GM12878 (cell line): ENCODE measurements around the gene RHEB. TPM values are rescaled to one million over a fixed set of nuclear protein-coding genes. Genes with fewer than 3 reads are reported as not detected.

Experiments
- ATAC-seq: fragments of 200-7000 bp; cut with Tn5 transposase; 3 replicates; pipeline ENCODE4 v1.9.1; 2020; ENCODE audit warnings: mild to moderate bottlenecking, moderate library complexity
- Bru-seq: library from RNA; stranded (reverse); fragments of 400-500 nt; gene quantifications from one replicate; lab custom pipeline; 2021; lab: Mats Ljungman, UMichigan
- BruChase-seq, 2 experiments: library from RNA; stranded (reverse); fragments of 400-500 nt; gene quantifications; one replicate each; lab custom pipeline; 2021; lab: Mats Ljungman, UMichigan
- BruUV-seq: library from RNA; stranded (reverse); fragments of 400-500 nt; replicated peaks from 2 replicates; lab custom pipeline; 2021; lab: Mats Ljungman, UMichigan
- CTCF ChIA-PET: fragments of 300-600 bp; sonication (Branson Sonifier 250); formaldehyde crosslinking; extraction: SDS; loops from one replicate; lab custom pipeline; 2021; ENCODE audit warnings: inconsistent platforms; lab: Yijun Ruan, JAX
- POLR2A ChIA-PET: fragments of 350-600 bp; formaldehyde crosslinking; extraction: SDS; loops from one replicate; lab custom pipeline; 2021; ENCODE audit warnings: inconsistent platforms; lab: Charles Lee
- RAD21 ChIA-PET: fragments of 300-600 bp; sonication (Branson Sonifier 250); formaldehyde crosslinking; loops from one replicate; lab custom pipeline; 2023; ENCODE audit warnings: antibody characterized with exemption; ENCODE audit not compliant: unreplicated experiment; lab: Charles Lee
- SMC1A ChIA-PET: fragments of 300-600 bp; sonication (Branson Sonifier 250); formaldehyde crosslinking; loops from one replicate; lab custom pipeline; 2023; ENCODE audit not compliant: unreplicated experiment, uncharacterized antibody; lab: Charles Lee
- DNase-seq: peaks from one replicate; pipeline ENCODE4 v3.0.0-alpha.2; 2011; ENCODE audit warnings: low read depth, low spot score
- FAIRE-seq: peaks from 3 replicates; lab custom pipeline; 2011; peaks lifted over from hg19 to GRCh38; lab: Jason Lieb, UNC
- H2AFZ ChIP-seq: 2 replicates; pipeline ENCODE4 v1.6.0; 2011; ENCODE audit warnings: low read depth, low read length, control low read depth; ENCODE audit not compliant: control insufficient read depth
- H3K27ac ChIP-seq: 2 replicates; pipeline ENCODE4 v1.5.1; 2011; ENCODE audit warnings: control low read depth; ENCODE audit not compliant: control insufficient read depth, insufficient read depth
- H3K27me3 ChIP-seq, 2 experiments: replicated peaks in 1 of 2; 2 replicates each; pipeline versions ENCODE4 v1.6.0 to v1.6.1; 2011; ENCODE audit warnings: low read length in 1 of 2; ENCODE audit not compliant: control insufficient read depth in 2 of 2, insufficient read depth in 2 of 2
- H3K36me3 ChIP-seq, 2 experiments: 2 replicates each; pipeline ENCODE4 v1.5.1; 2011; ENCODE audit warnings: low read length in 1 of 2; ENCODE audit not compliant: control insufficient read depth in 2 of 2, insufficient read depth in 2 of 2
- H3K4me1 ChIP-seq: 2 replicates; pipeline ENCODE4 v1.6.1; 2011; ENCODE audit warnings: mild to moderate bottlenecking, low read length, moderate library complexity, mixed read lengths; ENCODE audit not compliant: control insufficient read depth, insufficient read depth
- H3K4me2 ChIP-seq: 2 replicates; pipeline ENCODE4 v1.6.0; 2011; ENCODE audit warnings: control low read depth; ENCODE audit not compliant: control insufficient read depth, insufficient read depth
- H3K4me3 ChIP-seq: fragments of 200-600 bp; sonication (generic); 2 replicates; pipeline ENCODE4 v1.5.1; 2016
- H3K79me2 ChIP-seq: 2 replicates; pipeline ENCODE4 v1.6.0; 2011; ENCODE audit warnings: low read length; ENCODE audit not compliant: control insufficient read depth, insufficient read depth
- H3K9ac ChIP-seq: 2 replicates; pipeline ENCODE4 v1.8.0; 2011; ENCODE audit warnings: low read length, control low read depth, mixed read lengths; ENCODE audit not compliant: control insufficient read depth, insufficient read depth
- H3K9me3 ChIP-seq: replicated peaks from 3 replicates; pipeline ENCODE4 v1.5.1; 2011; ENCODE audit warnings: mild to moderate bottlenecking, low read length; ENCODE audit not compliant: control insufficient read depth, insufficient read depth
- H4K20me1 ChIP-seq: 2 replicates; pipeline ENCODE4 v1.6.0; 2011; ENCODE audit not compliant: control insufficient read depth, insufficient read depth
- BHLHE40 ChIP-seq, 2 experiments: fragments of 450-650 bp in 1 of 2; IDR thresholded peaks; 2 replicates each; pipeline ENCODE4 v1.6.1; 2011 to 2017; ENCODE audit warnings: low read depth in 2 of 2, borderline replicate concordance in 1 of 2, improper control_type of control experiment in 1 of 2, low read length in 1 of 2, mild to moderate bottlenecking in 1 of 2
- CREM ChIP-seq: IDR thresholded peaks from 2 replicates; pipeline ENCODE4 v1.6.1; 2014; ENCODE audit warnings: antibody characterized with exemption, low read depth
- EP300 ChIP-seq, 2 experiments: fragments of 150-350 bp in 1 of 2; IDR thresholded peaks; 2 replicates each; pipeline ENCODE4 v1.6.1; 2011 to 2012; ENCODE audit warnings: low read depth in 2 of 2, low read length in 2 of 2, borderline replicate concordance in 1 of 2, improper control_type of control experiment in 1 of 2, inconsistent platforms in 1 of 2; ENCODE audit not compliant: control insufficient read depth in 1 of 2
- HCFC1 ChIP-seq: fragments of 150-350 bp; IDR thresholded peaks from 2 replicates; pipeline ENCODE4 v1.6.1; 2014; ENCODE audit warnings: low read length
- HDGF ChIP-seq: fragments of 450-650 bp; IDR thresholded peaks from 2 replicates; pipeline ENCODE4 v1.6.1; 2016; ENCODE audit warnings: antibody characterized with exemption
- RAD51 ChIP-seq: fragments of 450-650 bp; IDR thresholded peaks from 2 replicates; pipeline ENCODE4 v1.6.1; 2016; ENCODE audit warnings: moderate library complexity, mild to moderate bottlenecking, inconsistent platforms
- SP1 ChIP-seq: IDR thresholded peaks from one replicate; pipeline ENCODE4 v1.6.1; 2011; ENCODE audit warnings: low read depth, low read length
- SPI1 ChIP-seq: IDR thresholded peaks from 2 replicates; pipeline ENCODE4 v1.6.1; 2011; ENCODE audit warnings: low read depth, mild to moderate bottlenecking, low read length, moderate library complexity, borderline replicate concordance; ENCODE audit not compliant: insufficient read depth
- STAT1 ChIP-seq: fragments of 450-650 bp; conservative IDR thresholded peaks from 2 replicates; pipeline ENCODE4 v1.6.1; 2014; ENCODE audit warnings: antibody characterized with exemption, mild to moderate bottlenecking
- WGBS: methylation state at CpG from one replicate; pipeline ENCODE4 v1.1.6; 2016; ENCODE audit warnings: low lambda C conversion rate; ENCODE audit not compliant: insufficient replicate concordance, insufficient coverage; ENCODE audit errors: missing lambda C conversion rate; 5-methylcytosine and 5-hydroxymethylcytosine counted together
- in situ Hi-C: fragments of 300-500 bp; cut with MboI; formaldehyde crosslinking; loops from 9 replicates; pipeline ENCODE4 v1.14.3; 2018; ENCODE audit warnings: mixed read lengths
- intact Hi-C: fragments of 100-400 bp; cut with micrococcal nuclease; formaldehyde crosslinking; loops from one replicate; pipeline ENCODE4 v1.14.2; 2022; ENCODE audit not compliant: unreplicated experiment
- long read RNA-seq, 2 experiments: library from polyadenylated mRNA; unstranded; transcript quantifications; one replicate each; pipeline ENCODE4 v2.0.0, GENCODE V29; 2019 to 2020
- polyA minus RNA-seq, 3 experiments: library from RNA; depleted of rRNA, polyadenylated mRNA; stranded (reverse); fragments of >200 nt; gene quantifications; 2 replicates each; pipeline ENCODE4 v1.2.3, GENCODE V29; 2011
- polyA plus RNA-seq, 11 experiments: library from polyadenylated mRNA; depleted of rRNA in 4 of 11; unstranded in 6 of 11; stranded (reverse) in 5 of 11; fragments of >200 nt; fragmentation: Nextera tagmentation in 4 of 11; fragmentation: Illumina TruSeq in 1 of 11; extraction: Ambion mirVana in 4 of 11; extraction: Trizol in 1 of 11; gene quantifications; 1 replicate in 1 of 11; 2 replicates in 10 of 11; pipeline versions ENCODE4 v1.2.1 to v1.2.3, GENCODE V29; 2011 to 2016; ENCODE audit warnings: inconsistent platforms in 2 of 11, missing spikeins in 2 of 11, low read depth in 1 of 11
- total RNA-seq, 4 experiments: library from RNA; depleted of rRNA in 3 of 4; stranded (reverse); fragments of >200 nt in 3 of 4; fragmentation: Illumina TruSeq in 1 of 4; extraction: Trizol in 1 of 4; gene quantifications; 2 replicates each; pipeline versions ENCODE4 v1.2.1 to v1.2.3, GENCODE V29; 2013 to 2021
- TF ChIP-seq, protein P1 (sequence below): fragments of 450-650 bp; IDR thresholded peaks from 2 replicates; pipeline ENCODE4 v1.6.1; 2017; ENCODE audit warnings: low read depth, mild to moderate bottlenecking, moderate library complexity
- TF ChIP-seq, protein P2 (sequence below): fragments of 450-650 bp; IDR thresholded peaks from 2 replicates; pipeline ENCODE4 v1.6.1; 2017; ENCODE audit warnings: mild to moderate bottlenecking, moderate library complexity

The RHEB gene, protein sequence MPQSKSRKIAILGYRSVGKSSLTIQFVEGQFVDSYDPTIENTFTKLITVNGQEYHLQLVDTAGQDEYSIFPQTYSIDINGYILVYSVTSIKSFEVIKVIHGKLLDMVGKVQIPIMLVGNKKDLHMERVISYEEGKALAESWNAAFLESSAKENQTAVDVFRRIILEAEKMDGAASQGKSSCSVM
- total RNA-seq (2013; cell fraction: nucleolus; rRNA removed), result 44.0 and 53.8 TPM in 2 replicates
- total RNA-seq (2014; rRNA removed) (20.3 and 28.7 TPM in 2 replicates), total RNA-seq (2014; rRNA removed; fragmentation: Illumina TruSeq; extraction: Trizol) (36.1 and 37.3 TPM in 2 replicates), total RNA-seq (2021) (33.4 and 38.7 TPM in 2 replicates), polyA plus RNA-seq (2011; rRNA removed) (67.8 and 115 TPM in 2 replicates), polyA plus RNA-seq (2014; fragmentation: Illumina TruSeq; extraction: Trizol) (35.9 and 55.9 TPM in 2 replicates), polyA plus RNA-seq (2014; fragmentation: Nextera tagmentation; extraction: Ambion mirVana) (1 to 10 TPM; 6.2 to 10.0 TPM), polyA plus RNA-seq (2014; rRNA removed) (28.3 and 38.7 TPM in 2 replicates), polyA plus RNA-seq (2016; fragmentation: Nextera tagmentation; extraction: Ambion mirVana) (10 to 100 TPM; 60.1 to 63.4 TPM), polyA minus RNA-seq (2011; rRNA and poly(A)+ RNA removed) (12.3 and 19.7 TPM in 2 replicates), Bru-seq, nascent RNA (percentile 97 among the genes with signal in this experiment), BruChase-seq, experiment 1, labeled RNA remaining after a 6-hour chase (percentile 90 among the genes with signal in this experiment), BruChase-seq, experiment 2, labeled RNA remaining after a 2-hour chase (percentile 93 among the genes with signal in this experiment)
- 17.9 TPM for polyA plus RNA-seq (2011; ENCODE audit: low read depth)
- 17.4 and 19.8 TPM in 2 replicates for polyA plus RNA-seq (2011; cell fraction: cytosol; rRNA removed)
- 24.3 and 30.4 TPM in 2 replicates for polyA plus RNA-seq (2011; cell fraction: nucleus; rRNA removed)
- 30.9 and 31.4 TPM in 2 replicates for polyA plus RNA-seq (2012)
- polyA minus RNA-seq (2011; cell fraction: cytosol; rRNA and poly(A)+ RNA removed), result 13.5 and 17.6 TPM in 2 replicates
- polyA minus RNA-seq (2011; cell fraction: nucleus; rRNA and poly(A)+ RNA removed), result 11.1 and 17.7 TPM in 2 replicates
- long read RNA-seq, experiment 1, transcript RHEB-201 (8 exons, 2,075 nt), result major isoform, 68 of 72 reads
- long read RNA-seq, experiment 1, partial matches to known transcripts, result 1 of 72 reads
- long read RNA-seq, experiment 1, other reads (novel, unspliced or antisense), result 2 of 72 reads
- long read RNA-seq, experiment 2, transcript RHEB-201 (8 exons, 2,075 nt), result major isoform, 323 of 347 reads
- long read RNA-seq, experiment 2, partial matches to known transcripts, result 6 of 347 reads
- long read RNA-seq, experiment 2, other reads (novel, unspliced or antisense), result 13 of 347 reads

DNA sequence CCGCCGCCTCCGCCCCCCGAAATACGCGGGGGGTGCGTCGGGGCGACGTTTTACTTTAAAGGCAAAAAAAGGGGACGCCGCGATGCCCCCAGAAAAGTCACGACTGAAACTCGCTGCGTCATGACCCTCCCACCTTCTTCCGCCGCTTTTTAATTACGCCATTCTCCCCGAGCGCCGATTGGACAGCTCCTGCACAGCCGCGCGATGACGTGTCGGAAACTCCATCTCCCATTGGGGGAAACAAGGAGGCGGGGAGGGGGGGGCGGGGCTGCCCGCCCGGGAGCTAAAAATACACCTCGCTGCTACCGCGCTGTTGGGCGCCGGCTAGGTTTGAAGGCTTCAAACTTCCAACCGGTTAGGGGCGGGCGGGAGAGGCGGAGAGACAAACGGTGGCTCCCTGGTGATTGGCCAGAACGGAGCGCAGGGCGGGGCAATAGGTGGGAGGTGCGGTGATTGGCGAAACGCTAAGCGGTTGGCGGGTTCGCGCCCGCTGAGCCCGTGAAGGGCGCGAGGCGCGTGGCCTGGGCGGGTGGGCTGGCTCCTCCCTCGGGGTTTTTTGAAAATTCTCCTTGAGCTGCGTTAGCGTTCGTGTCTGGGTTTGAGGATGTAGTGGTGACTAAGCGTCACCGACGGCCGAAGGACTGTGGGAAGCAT, at the start of gene RHEB:
TSS of gene RHEB (minus strand) at position 131 of the 654 bp plus-strand sequence. CDS start 384 bp downstream, outside the sequence.
- ChIA-PET RAD21 (interaction anchor here (0.7 to 3.9 kb wide), 9 partner anchors 9 to 432 kb away, joined by 3 to 38 read pairs (median 6); no protein-coding TSS in a partner anchor), POLR2A (interaction anchor here (0.6 to 2.1 kb wide), 10 partner anchors 11 to 293 kb away, joined by 3 to 18 read pairs (median 4); partner anchors contain the start of gene ABCF2), CTCF (interaction anchor here (0.7 to 1.8 kb wide), 5 partner anchors 12 to 113 kb away, joined by 3 to 6 read pairs (median 4); no protein-coding TSS in a partner anchor), SMC1A (interaction anchor here (1.1 to 2.0 kb wide), 4 partner anchors 19 to 111 kb away, joined by 3 to 7 read pairs (median 6); no protein-coding TSS in a partner anchor)
- no peaks in the 10 kb centered on the region for H3K9me3 ChIP-seq
- in situ Hi-C loops, result no loop called here
- H3K79me2 ChIP-seq, result peaks cover 43% of the 10 kb centered on the region
- H3K4me3 ChIP-seq, result peak within 1 kb of the TSS; percentile 98
- peaks cover 6% of the 10 kb centered on the region; the same call in 1 of the 2 replicates for H4K20me1 ChIP-seq
- H3K4me1 ChIP-seq, result peaks cover 7% of the 10 kb centered on the region
- BruUV-seq, result no TSS peak
- intact Hi-C loops, result loop anchor here (1.0 to 5.0 kb wide), 2 partner anchors 112 to 178 kb away; partner anchors contain the start of gene NUB1
- peak within 1 kb of the TSS; percentile 93 for H3K9ac ChIP-seq
- DNase-seq (peak; percentile 93), ATAC-seq (peak; percentile 91), FAIRE-seq (peak; percentile 90)
- WGBS, result 1% methylated on average over 46 of the region's 66 CpGs
- H3K36me3 ChIP-seq, result no peaks in the 10 kb centered on the region
- peak within 1 kb of the TSS; percentile 93 for H3K4me2 ChIP-seq
- H3K27me3 ChIP-seq, result no peaks in the 10 kb centered on the region
- peak within 1 kb of the TSS; percentile 91 for H3K27ac ChIP-seq
- peak within 1 kb of the TSS; percentile 95 for H2AFZ ChIP-seq
- peak; percentile 86 for TF ChIP-seq CREM
- TF ChIP-seq, protein P1, sequence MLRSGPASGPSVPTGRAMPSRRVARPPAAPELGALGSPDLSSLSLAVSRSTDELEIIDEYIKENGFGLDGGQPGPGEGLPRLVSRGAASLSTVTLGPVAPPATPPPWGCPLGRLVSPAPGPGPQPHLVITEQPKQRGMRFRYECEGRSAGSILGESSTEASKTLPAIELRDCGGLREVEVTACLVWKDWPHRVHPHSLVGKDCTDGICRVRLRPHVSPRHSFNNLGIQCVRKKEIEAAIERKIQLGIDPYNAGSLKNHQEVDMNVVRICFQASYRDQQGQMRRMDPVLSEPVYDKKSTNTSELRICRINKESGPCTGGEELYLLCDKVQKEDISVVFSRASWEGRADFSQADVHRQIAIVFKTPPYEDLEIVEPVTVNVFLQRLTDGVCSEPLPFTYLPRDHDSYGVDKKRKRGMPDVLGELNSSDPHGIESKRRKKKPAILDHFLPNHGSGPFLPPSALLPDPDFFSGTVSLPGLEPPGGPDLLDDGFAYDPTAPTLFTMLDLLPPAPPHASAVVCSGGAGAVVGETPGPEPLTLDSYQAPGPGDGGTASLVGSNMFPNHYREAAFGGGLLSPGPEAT, result 0 out of 2 replicates have a peak, but pooled peaks have one; percentile 17
- peak; percentile 90 for TF ChIP-seq HDGF
- TF ChIP-seq EP300 (IDR thresholded peaks at IDR 0.05; ENCODE audit: borderline replicate concordance in 1 of 2, control insufficient read depth in 1 of 2, low read depth in 2 of 2, low read length in 2 of 2), result no peak
- TF ChIP-seq, protein P2, sequence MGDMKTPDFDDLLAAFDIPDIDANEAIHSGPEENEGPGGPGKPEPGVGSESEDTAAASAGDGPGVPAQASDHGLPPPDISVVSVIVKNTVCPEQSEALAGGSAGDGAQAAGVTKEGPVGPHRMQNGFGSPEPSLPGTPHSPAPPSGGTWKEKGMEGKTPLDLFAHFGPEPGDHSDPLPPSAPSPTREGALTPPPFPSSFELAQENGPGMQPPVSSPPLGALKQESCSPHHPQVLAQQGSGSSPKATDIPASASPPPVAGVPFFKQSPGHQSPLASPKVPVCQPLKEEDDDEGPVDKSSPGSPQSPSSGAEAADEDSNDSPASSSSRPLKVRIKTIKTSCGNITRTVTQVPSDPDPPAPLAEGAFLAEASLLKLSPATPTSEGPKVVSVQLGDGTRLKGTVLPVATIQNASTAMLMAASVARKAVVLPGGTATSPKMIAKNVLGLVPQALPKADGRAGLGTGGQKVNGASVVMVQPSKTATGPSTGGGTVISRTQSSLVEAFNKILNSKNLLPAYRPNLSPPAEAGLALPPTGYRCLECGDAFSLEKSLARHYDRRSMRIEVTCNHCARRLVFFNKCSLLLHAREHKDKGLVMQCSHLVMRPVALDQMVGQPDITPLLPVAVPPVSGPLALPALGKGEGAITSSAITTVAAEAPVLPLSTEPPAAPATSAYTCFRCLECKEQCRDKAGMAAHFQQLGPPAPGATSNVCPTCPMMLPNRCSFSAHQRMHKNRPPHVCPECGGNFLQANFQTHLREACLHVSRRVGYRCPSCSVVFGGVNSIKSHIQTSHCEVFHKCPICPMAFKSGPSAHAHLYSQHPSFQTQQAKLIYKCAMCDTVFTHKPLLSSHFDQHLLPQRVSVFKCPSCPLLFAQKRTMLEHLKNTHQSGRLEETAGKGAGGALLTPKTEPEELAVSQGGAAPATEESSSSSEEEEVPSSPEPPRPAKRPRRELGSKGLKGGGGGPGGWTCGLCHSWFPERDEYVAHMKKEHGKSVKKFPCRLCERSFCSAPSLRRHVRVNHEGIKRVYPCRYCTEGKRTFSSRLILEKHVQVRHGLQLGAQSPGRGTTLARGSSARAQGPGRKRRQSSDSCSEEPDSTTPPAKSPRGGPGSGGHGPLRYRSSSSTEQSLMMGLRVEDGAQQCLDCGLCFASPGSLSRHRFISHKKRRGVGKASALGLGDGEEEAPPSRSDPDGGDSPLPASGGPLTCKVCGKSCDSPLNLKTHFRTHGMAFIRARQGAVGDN, result no peak
- TF ChIP-seq RAD51, result peak; percentile 73
- TF ChIP-seq SPI1, result no peak
- no peak for TF ChIP-seq STAT1
- 0 out of 2 replicates have a peak, but pooled peaks have one; percentile 6 for TF ChIP-seq HCFC1
- TF ChIP-seq BHLHE40 (IDR thresholded peaks at IDR 0.05; ENCODE audit: borderline replicate concordance in 1 of 2, low read depth in 2 of 2, low read length in 1 of 2), result peak in 1 of 2 experiments; percentile 66; a peak in 2 of 4 replicates
- peak; percentile 80 for TF ChIP-seq SP1
